ENCODE measurements around the gene KAT2B. TPM values are rescaled to one million over a fixed set of nuclear protein-coding genes. Genes with fewer than 3 reads are reported as not detected.

KAT2B gene
- total and polyA plus RNA-seq, 2 of the 8 experiments (the other 6 are each of a cell fraction or from before 2014, with no cell fraction given), result 0.24 to 0.91 TPM

DNA sequence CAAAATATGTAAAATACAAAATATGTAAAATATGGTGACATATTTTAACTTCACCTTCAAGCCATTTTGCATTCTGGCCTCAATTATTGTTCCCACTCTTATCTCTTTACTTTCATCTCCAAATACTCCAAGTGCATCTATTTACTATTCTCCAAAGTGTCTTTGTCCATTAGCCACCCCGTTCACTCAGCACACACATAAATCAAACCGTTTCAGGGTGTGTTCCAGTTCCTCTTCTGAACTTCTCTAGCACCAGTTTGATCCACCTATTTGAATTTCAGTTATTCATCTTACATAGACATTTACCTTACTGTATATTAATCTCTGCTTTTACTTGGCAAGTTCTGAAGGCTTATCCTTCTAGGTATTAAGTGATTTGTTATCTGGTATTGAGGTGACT lies 100.6 kb downstream of the KAT2B start:
- Histone ChIP-seq H3K4me3 (ENCODE audit: extremely low read depth in 1 of 4, insufficient read depth in 2 of 4, low read depth in 3 of 4, low read length in 4 of 4) (no peak overlapping the region), H2AFZ (ENCODE audit: low read length) (no peak overlapping the region), H3K4ac (replicated peaks; ENCODE audit: insufficient read length, low read depth, low read length) (no peak overlapping the region), H3K36me3 (ENCODE audit: control insufficient read depth in 2 of 4, insufficient read depth in 4 of 4, low read length in 3 of 4) (no peaks in the 10 kb centered on the region), H3K18ac (ENCODE audit: extremely low read depth, low read length) (no peak overlapping the region), H4K5ac (ENCODE audit: insufficient read length, low read depth, low read length) (no peak overlapping the region), H3K9ac (replicated peaks in 1 of 4; ENCODE audit: extremely low read depth in 1 of 4, low read depth in 3 of 4, low read length in 3 of 4) (no peak overlapping the region), H3K4me2 (ENCODE audit: insufficient read depth in 1 of 2, low read depth in 2 of 2, low read length in 2 of 2) (no peak overlapping the region), H2BK12ac (ENCODE audit: low read depth, low read length) (no peak overlapping the region), H3K79me1 (ENCODE audit: low read depth, low read length) (no peaks in the 10 kb centered on the region), H3K4me1 (replicated peaks in 1 of 4; ENCODE audit: control insufficient read depth in 3 of 4, insufficient read depth in 4 of 4, low read length in 3 of 4) (no peaks in the 10 kb centered on the region; a peak in 1 of 7 replicates), H2BK120ac (replicated peaks; ENCODE audit: low read depth, low read length) (no peak overlapping the region), H2BK5ac (ENCODE audit: low read depth, low read length) (no peak overlapping the region), H3K27ac (ENCODE audit: low read depth, low read length) (no peak overlapping the region), H3K23me2 (ENCODE audit: low read depth, low read length) (0 out of 2 replicates have a peak, but pooled peaks cover 2% of the 10 kb centered on the region), H4K20me1 (replicated peaks in 1 of 2; ENCODE audit: control insufficient read depth in 1 of 2, insufficient read depth in 2 of 2, low read length in 2 of 2) (no peaks in the 10 kb centered on the region), H4K8ac (ENCODE audit: extremely low read depth, insufficient read depth, low read length) (no peak overlapping the region), H3K79me2 (ENCODE audit: control insufficient read depth in 1 of 2, insufficient read depth in 2 of 2, low read length in 2 of 2) (no peaks in the 10 kb centered on the region), H2AK5ac (ENCODE audit: low read depth, low read length) (no peak overlapping the region), H3K23ac (ENCODE audit: insufficient read length) (no peak overlapping the region), H3K9me3 (ENCODE audit: insufficient read depth in 2 of 2, low read depth in 1 of 2, low read length in 1 of 2) (no peaks in the 10 kb centered on the region), H2BK20ac (ENCODE audit: low read length) (no peak overlapping the region), H3K56ac (replicated peaks; ENCODE audit: insufficient read length, low read depth, low read length) (no peak overlapping the region), H2BK15ac (ENCODE audit: low read length) (no peak overlapping the region), H4K91ac (replicated peaks; ENCODE audit: insufficient read length, low read length) (no peak overlapping the region), H3K27me3 (replicated peaks in 1 of 4; ENCODE audit: control insufficient read depth in 3 of 4, extremely low read depth in 1 of 4, insufficient read depth in 3 of 4, low read length in 3 of 4) (no peaks in the 10 kb centered on the region), H3K14ac (ENCODE audit: insufficient read length) (no peak overlapping the region)
- ChIA-PET POLR2A (ENCODE audit: partially characterized antibody) (no interaction called here), CTCF (ENCODE audit: partially characterized antibody) (interaction anchor here (0.6 kb wide), 1 partner anchor 72 kb away, joined by 3 read pairs; no protein-coding TSS in a partner anchor)
- 90% methylated on average over 2 of the region's 2 CpGs; no CpG with 5 or more reads in 1 of the 2 experiments for WGBS, 2 experiments (ENCODE audit: extremely low coverage in 1 of 2, insufficient coverage in 1 of 2, insufficient read length in 1 of 2, insufficient replicate concordance in 2 of 2, low coverage in 1 of 2, low lambda C conversion rate in 2 of 2, missing lambda C conversion rate in 1 of 2)
- DNase-seq (ENCODE audit: low read depth in 1 of 2, low spot score in 2 of 2), result no peak
- FAIRE-seq, result no peak
- TF ChIP-seq GABPA (IDR thresholded peaks at IDR 0.05; ENCODE audit: borderline replicate concordance, insufficient read depth, low read length), result no peak
- TF ChIP-seq SP2 (IDR thresholded peaks at IDR 0.05; ENCODE audit: low read length), result no peak
- TF ChIP-seq TEAD4 (IDR thresholded peaks at IDR 0.05; ENCODE audit: low read depth, low read length), result no peak
- no peak for TF ChIP-seq CHD1 (IDR thresholded peaks at IDR 0.05; ENCODE audit: low read depth, low read length)
- TF ChIP-seq TAF7 (optimal IDR thresholded peaks at IDR 0.05; ENCODE audit: borderline replicate concordance, low read depth, low read length), result no peak
- no peak for TF ChIP-seq SIRT6 (IDR thresholded peaks at IDR 0.05; ENCODE audit: low read length)
- TF ChIP-seq FOSL1 (IDR thresholded peaks at IDR 0.05; ENCODE audit: insufficient read depth, low read depth, low read length), result no peak
- TF ChIP-seq EZH2 (IDR thresholded peaks at IDR 0.05; ENCODE audit: low read depth, low read length, severe bottlenecking), result no peak
- no peak for TF ChIP-seq SIX5 (IDR thresholded peaks at IDR 0.05; ENCODE audit: low read depth, low read length)
- no peak for TF ChIP-seq BCL11A (IDR thresholded peaks at IDR 0.05; ENCODE audit: low read depth in 2 of 2, low read length in 2 of 2)
- no peak for TF ChIP-seq SIN3A (conservative IDR thresholded peaks at IDR 0.05 in 1 of 2, IDR thresholded peaks at IDR 0.05 in 1 of 2; ENCODE audit: low read depth in 1 of 2, low read length in 2 of 2)
- TF ChIP-seq CHD2 (IDR thresholded peaks at IDR 0.05; ENCODE audit: low read length), result no peak
- no peak for TF ChIP-seq POLR2AphosphoS5 (IDR thresholded peaks at IDR 0.05; ENCODE audit: low read depth, low read length)
- TF ChIP-seq YY1 (IDR thresholded peaks at IDR 0.05; ENCODE audit: low read depth, low read length), result no peak
- TF ChIP-seq CREB1 (IDR thresholded peaks at IDR 0.05), result no peak
